Caki2 (cell line): Measurements from ENCODE around the gene DYNLL2. TPM values are rescaled to one million over a fixed set of nuclear protein-coding genes. Genes with fewer than 3 reads are reported as not detected.
"Not testable (repeated sequence)": the region's sequence is repeated elsewhere in the genome, so short reads cannot be mapped to it uniquely, and the experiment has no call there.

Source experiments
- DNase-seq: peaks from one replicate; pipeline ENCODE4 v3.0.0-alpha.2; 2015; ENCODE audit warnings: low read depth
- in situ Hi-C: cut with HindIII; loops from 2 replicates; pipeline ENCODE4 v1.10.0; 2016; ENCODE audit warnings: low sequenced_read_pairs, low pct_unique_long_range_greater_than_20kb, mixed read lengths
- total RNA-seq: library from RNA; depleted of rRNA; stranded (reverse); fragments of >200 nt; shearing (Covaris generic); gene quantifications from 2 replicates; pipeline ENCODE4 v1.2.3, GENCODE V29; 2014; ENCODE audit warnings: low replicate concordance

The DYNLL2 gene
- total RNA-seq, 1 experiment from 2014 or later: 9.4 TPM

DNA sequence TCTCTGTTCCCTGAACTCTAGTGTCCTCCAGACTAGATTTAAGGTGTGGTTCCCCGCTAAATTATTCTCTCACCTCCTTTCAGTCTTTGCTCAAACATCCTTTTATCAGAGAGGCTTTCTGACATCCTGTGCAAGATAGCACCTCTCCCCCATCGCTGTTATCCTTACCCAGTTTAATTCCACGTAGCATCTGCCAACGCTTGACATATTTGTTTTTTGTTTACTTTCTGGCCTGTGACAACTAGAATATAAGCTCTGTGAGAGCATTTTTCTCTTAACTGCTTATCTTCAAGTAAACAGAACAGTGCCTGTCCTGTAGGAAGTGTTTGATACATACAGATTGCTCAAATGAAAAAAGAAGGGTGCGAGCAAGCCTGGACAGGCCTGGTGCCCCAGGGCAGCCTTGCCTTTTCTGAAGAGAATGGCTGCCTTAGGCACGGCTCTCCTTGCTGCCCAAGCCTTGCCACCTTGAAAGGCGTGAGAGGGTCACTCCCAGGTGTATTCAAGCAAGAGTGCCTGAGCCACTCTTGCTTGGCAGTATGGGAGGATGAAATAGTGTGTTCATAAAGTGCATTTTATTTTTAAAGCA lies 9.7 kb downstream of the DYNLL2 start:
- in situ Hi-C loops: no loop called here
- DNase-seq: no peak

DNA sequence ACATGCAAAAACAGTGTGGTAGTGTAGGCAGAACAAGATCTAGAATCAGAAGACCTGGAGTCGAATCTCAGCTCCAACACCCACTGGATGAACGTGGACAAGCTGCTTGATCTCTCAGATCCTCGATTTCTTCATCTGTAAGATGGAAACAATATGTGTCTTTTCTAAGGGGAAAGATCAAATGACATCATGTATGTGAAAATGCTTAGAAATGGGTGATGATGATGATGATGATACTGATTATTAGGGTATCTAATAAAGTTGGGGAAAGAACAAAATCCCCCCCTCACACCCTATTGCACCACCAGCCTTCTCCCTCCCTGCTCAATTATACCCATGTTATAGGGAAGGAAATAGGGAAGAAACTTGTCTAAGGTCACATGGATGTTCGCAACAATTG lies 10.9 kb downstream of the DYNLL2 start:
- DNase-seq: no peak

DNA sequence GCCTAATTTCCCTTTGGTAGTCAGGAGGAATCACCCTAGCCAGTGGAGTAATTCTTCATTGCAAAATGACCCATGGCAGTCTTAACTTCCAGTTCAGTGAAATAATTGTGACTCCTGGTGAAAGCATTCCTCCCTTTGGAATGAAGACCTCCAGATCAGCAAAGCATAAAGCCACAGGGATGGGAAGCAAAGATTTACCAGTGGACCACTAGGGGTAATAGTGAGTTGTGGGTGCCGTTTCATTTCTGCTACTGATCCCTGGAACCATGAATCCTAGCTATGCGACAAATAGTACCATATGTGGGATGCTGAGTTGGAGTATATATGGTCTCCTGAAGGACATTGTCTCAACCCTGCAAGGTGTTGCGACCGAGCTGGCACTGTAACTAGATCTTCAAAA lies 13.7 kb downstream of the DYNLL2 start:
- in situ Hi-C loops: no loop called here
- no peak for DNase-seq

More for the DNA sequence above, 10.9 kb downstream of the DYNLL2 start:
- in situ Hi-C loops: no loop called here

DNA sequence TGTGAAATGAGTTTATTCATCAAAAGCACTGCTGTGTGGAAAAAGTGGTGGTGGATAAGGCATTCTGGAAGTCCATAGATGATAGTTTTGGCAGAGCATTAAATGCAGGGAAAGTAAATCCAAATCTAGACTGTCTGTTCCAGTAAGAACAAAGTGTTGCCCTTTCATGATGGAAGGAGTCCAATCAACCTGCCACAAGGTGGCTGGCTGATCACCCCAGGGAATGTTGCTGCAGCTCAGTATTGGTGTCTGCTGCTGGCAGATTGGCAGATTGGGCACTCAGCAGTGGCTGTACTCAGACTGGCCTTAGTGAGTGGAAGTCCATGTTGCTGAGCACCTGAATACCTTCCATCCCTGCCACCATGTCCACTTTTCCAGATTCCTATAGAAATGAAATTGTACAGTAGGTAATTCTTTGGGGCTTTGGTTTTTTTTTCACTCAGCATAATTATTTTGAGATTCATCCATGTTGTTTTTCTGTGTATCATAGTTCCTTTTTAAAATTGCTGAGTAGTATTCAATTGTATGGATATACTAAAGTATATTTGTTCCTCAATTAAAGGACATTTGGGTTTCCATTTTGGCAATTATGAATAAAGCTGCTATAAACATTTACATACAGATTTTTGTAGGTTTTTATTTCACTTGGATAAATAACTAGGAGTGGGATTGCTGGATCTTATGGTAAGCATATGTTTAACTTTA lies 14.3 kb downstream of the DYNLL2 start:
- no peak for DNase-seq
- in situ Hi-C loops: no loop called here

DNA sequence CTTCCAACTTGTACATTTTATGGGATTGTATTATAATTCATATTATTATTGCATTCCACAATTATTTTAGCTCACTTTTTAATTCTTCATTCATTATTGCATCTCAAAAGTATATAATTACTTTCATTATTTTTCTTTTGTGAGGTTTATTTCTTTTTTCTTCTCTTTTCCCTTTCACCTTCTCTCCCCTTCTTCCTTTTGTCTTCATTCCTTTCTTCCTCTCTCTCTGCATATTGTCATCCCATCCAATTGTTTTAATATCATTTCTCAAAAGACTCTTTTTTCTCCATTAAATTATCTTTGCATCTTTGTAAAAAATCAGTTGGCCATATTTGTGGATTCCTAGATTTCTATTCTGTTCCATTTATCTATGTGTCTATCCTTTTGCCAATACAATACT lies 17.3 kb downstream of the DYNLL2 start:
- no peak for DNase-seq
- in situ Hi-C loops: no loop called here

DNA sequence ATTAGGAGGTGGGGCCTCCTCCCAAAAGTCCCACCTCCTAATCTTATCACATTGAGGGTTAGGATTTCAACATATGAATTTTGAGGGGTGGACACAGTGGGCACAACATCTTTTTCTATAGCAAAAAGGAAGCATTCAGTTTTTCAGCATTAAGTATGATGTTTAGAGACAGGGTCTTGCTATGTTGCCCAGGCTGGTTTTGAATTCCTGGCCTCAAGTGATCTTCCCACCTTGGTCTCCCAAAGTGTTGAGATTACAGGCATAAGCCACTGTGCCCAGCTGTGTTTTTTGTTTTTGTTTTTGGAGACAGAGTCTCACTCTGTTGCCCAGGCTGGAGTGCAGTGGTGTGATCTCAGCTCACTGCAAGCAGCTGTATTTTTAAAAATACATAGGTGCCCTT lies 18.7 kb downstream of the DYNLL2 start:
- DNase-seq, in situ Hi-C loops: not testable (repeated sequence)

DNA sequence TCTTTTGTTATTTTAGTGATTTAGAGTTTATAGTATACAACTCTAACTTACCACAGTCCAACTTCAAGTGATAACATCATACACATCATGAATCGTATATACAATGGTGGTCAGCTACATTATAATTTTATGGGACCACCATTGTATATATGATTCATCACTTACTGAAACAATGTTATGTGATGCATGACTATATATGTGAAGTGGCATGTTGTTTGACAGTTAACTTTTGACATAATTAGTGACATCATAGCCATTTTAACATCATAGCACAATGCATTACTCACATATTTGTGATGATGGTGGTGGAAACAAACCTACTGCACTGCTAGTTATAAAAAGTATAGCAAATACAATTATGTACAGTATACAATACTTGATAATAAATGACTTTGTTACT lies 21.9 kb downstream of the DYNLL2 start:
- in situ Hi-C loops: no loop called here
- no peak for DNase-seq

DNA sequence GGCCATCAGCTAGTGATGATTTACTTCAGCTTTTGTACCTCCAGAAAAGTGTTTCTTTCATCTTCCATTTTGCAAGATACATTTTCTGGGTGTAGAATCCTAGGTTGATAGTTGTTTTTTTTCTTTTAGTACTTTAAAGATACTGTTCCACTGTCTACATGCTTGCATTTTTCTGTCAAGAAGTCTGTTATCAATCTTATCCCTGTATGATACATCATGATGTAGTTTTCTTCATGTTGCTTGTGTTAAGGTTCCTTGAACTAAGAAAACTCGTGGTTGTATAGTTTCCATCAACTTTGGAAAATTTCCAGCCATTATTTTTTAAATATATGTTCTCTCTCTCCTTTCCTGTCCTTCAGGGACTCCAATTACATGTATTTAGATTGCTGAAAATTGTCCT lies 24.1 kb downstream of the DYNLL2 start:
- DNase-seq: no peak
- in situ Hi-C loops: no loop called here

DNA sequence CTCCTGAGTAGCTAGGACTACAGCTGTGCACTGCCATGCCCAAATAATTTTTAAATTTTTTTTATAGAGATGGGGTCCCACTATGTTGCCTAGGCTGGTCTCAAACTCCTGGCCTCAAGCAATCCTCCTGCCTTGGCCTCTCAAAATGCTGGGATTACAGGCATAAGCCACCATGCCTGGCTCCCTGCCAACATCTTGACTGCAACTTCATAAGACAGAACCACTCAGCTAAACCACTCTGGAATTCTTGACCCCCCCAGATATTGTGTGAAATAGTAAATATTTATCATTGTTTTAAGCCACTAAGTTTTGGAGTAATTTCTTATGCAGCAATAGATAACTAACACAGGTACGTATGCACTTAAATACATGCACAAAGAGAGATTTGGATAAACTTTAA lies 26.0 kb downstream of the DYNLL2 start:
- in situ Hi-C loops: no loop called here
- no peak for DNase-seq

DNA sequence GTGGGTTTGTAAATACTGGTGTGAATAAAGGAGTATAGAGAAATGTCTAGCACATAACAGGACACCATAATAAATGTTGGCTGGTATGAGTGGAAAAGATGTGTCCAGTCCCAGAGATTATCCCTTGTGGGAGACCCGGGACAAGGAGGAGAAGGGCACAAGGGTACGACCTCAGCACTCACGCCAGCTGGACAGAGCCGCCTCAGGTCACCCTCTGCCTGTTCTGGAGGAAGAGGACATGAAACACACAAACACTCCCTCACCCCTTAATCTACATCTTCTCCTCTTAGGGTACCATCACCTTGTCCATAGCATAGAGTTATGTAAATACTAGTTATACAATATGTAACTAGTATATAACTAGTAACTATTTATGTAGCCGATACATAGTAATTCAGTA lies 26.8 kb downstream of the DYNLL2 start:
- in situ Hi-C loops: no loop called here
- no peak for DNase-seq

DNA sequence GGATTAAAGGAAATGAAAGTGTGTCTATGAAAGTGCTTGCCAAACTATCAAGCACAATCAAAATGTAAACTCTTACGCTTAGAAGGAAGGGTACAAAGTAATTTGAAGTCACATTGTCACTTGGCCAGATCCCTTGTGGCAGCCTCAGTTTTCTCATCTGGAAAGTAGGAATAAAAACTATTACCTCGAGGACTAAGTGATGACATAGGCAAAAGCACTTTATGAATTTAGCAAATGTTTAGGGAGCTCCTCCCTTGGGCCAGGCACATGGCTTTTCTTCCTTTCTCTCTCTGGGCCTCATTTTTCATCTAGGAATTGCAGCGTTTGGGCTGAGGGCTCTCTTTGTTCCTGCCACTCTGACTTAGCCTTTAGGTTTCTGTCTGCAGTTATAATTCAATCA lies 28.5 kb downstream of the DYNLL2 start:
- no peak for DNase-seq
- in situ Hi-C loops: no loop called here

DNA sequence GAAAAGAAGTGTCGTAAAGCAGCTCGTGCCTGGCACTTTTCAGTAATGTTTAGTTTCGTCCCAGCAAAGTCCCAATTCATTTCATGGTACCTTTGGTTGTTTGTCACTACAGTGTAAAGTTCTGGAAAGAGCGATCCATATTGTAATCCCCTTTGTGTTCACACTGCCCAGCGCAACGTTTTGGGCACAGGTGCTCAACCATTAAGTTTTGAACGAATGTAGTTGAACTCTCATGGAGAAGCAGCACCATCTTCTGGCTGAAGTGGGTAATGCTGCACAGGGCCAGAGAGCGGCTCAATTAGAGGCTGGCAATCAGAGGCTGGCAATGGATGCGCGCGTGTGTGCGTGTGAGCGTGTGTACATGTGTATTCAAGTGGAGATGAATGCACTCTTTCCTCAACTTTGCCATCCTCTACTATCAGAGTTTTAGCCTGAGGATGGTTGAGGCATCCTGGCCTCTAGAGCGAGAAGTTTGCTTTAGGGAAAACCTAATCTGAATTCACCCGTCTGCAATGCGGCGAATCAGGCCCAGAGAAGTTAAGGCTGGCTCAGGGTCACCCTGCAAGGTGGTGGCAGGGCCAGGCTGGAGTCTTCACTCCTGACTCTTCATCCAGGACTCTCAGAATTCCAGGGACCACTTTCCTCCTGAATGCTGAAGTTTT lies 29.9 kb downstream of the DYNLL2 start:
- peak; percentile 49 for DNase-seq
- in situ Hi-C loops: no loop called here

DNA sequence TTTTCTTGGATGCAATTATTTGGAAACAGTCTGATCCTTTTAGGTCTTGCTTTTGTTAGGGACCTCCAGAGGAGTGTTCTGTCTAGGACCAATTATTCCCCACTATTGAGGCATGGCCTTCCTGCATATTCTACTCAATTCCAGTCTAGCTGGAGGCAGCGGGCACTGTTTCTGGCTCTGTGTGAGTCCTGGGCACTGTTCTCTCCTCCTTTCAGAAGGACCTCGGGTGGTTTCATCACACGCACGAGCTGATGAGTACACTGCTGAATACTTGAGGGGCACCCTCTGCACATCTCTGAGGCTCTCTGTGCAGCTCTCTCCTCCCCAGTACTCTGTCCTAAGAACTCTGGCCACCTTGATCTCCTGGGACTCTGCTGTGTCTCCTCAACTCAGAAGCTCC lies 30.7 kb downstream of the DYNLL2 start:
- DNase-seq: no peak
- in situ Hi-C loops: no loop called here

DNA sequence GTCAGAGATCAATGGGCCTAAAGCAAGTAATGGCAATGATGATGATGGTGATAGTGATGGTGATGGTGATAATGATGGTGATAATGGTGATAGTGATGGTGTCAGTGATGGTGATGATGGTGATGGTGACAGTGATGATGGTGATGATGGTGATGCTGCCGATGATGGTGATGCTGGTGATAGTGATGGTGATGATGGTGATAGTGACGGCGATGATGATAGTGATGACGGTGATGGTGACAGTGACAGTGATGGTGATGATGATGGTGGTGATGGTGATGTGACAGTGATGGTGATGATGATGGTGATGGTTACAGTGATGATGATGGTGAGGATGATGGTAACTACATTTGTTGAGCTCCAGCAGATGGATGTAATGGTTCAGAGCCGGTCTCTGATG lies 34.2 kb downstream of the DYNLL2 start:
- in situ Hi-C loops: no loop called here

DNA sequence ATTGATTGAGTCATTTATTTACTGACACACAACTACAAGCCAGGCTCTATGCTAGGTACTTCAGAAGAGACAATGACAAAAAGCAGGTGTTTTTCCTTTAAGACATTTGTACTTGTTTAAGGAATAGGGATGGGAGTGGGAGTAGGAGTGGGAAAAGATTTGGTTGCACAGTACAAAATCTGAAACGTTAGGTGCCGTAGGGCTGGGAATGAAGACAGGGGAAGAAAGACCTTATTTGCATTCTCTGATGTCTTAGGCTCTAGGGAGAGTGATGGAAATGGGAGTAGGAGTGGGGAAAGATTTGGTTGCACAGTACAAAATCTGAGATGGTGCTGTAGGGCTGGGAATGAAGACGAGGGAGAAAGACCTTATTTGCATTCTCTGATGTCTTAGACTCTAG lies 36.3 kb downstream of the DYNLL2 start:
- in situ Hi-C loops: no loop called here
- DNase-seq: no peak

More for the DNA sequence above, 34.2 kb downstream of the DYNLL2 start:
- no peak for DNase-seq

DNA sequence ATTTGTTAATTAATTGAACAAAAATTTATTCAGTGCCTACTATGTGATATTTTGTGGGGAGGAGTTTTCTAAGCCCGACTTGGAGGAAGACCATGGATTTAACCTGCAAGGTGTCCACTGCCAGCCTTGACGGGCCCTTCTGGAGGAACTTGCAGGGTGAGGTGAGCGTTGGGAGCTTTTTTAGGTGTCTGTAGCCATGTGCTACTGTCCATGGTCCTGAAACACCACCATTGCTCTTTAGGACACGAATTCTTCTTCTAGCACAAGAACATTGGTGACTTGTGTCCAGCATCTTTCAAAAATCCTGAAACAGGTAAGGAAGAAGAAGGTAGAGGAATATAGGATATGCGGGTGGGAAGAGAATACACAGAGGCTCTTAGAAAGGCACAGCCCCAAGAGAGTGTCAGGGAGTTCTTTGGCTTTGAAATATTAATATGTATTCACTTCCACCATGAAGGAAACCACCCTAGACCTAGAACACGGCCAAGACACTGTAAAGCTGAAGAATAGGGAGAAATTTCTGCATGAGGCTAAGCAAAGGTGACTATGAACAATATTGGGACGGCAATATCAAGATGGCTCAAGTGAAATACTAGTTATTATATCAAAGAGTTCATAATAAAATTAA lies 37.1 kb downstream of the DYNLL2 start:
- in situ Hi-C loops: no loop called here
- peak; percentile 34 for DNase-seq

DNA sequence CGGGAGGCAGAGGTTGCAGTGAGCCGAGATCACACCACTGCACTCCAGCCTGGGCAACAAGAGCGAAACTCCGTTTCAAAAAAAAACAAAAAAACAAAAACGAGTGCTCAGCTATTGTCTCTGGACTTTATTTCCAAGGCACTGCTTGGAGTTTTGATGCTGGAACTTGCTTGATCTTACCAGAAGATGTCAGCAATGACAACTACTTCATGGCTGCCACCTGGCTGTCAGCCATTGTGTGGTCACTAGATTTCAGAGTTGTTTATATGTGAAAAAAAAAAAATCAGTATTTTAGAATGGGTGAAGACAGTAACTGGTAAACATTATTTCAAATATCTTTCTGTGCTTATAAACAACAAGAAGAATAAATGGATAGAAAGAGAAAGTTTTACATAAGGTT lies 38.7 kb downstream of the DYNLL2 start:
- peak; percentile 12 for DNase-seq
- in situ Hi-C loops: no loop called here

DNA sequence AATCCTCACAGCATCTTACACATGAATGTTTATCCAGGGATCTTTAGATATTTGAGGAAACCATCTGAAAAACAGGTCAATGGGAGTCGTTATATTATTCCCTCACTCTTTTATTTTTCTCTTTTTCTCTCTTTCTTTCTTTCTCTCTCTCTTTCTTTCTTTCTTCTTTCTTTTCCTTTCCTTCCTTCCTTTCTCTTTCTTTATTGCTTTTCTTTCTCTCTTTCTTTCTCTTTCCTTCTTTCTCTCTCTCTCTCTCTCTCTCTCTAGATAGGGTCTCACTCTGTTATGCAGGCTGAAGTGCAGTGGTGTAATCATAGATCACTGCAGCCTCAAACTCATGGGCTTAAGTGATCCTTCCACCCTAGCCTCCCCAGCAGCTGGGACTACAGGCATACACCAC lies 44.6 kb downstream of the DYNLL2 start:
- DNase-seq: no peak
- in situ Hi-C loops: no loop called here

DNA sequence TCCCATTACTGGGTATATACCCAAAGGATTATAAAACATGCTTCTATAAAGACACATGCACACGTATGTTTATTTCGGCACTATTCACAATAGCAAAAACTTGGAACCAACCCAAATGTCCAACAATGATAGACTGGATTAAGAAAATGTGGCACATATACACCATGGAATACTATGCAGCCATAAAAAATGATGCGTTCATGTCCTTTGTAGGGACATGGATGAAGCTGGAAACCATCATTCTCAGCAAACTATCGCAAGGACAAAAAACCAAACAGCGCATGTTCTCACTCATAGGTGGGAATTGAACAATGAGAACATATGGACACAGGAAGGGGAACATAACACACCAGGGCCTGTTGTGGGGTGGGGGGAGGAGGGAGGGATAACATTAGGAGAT lies 49.5 kb downstream of the DYNLL2 start:
- DNase-seq, in situ Hi-C loops: not testable (repeated sequence)
